Raji (cell line): ENCODE measurements around the gene OR2S2.

Experiments
- POLR2A ChIP-seq: IDR thresholded peaks from 2 replicates; pipeline ENCODE4 v1.6.1; 2011; ENCODE audit warnings: low read depth, low read length, control low read depth; ENCODE audit not compliant: insufficient read depth

The OR2S2 gene

GRCh38 chr9:35967042-35967441 is 9.1 kb upstream of the OR2S2 start:
- no peak for TF ChIP-seq POLR2A

GRCh38 chr9:35966433-35966832 is 8.5 kb upstream of the OR2S2 start:
- TF ChIP-seq POLR2A, result no peak

GRCh38 chr9:35965011-35965410 is 7.1 kb upstream of the OR2S2 start:
- no peak for TF ChIP-seq POLR2A

GRCh38 chr9:35962126-35962906 is 4.4 kb upstream of the OR2S2 start:
- TF ChIP-seq POLR2A, result no peak

- no peak for TF ChIP-seq POLR2A
These were observed 2.2 kb upstream of the OR2S2 start for GRCh38 chr9:35960039-35960655.

GRCh38 chr9:35956651-35957050 is 1.3 kb downstream of the OR2S2 start:
- no peak for TF ChIP-seq POLR2A

GRCh38 chr9:35954942-35955546 is 2.9 kb downstream of the OR2S2 start:
- no peak for TF ChIP-seq POLR2A

- TF ChIP-seq POLR2A, result no peak
These were observed 5.3 kb downstream of the OR2S2 start for GRCh38 chr9:35952526-35953191.

- no peak for TF ChIP-seq POLR2A
These were observed 6.2 kb downstream of the OR2S2 start for GRCh38 chr9:35951736-35952135.

- no peak for TF ChIP-seq POLR2A
These were observed 9.0 kb downstream of the OR2S2 start for GRCh38 chr9:35948901-35949318.

- TF ChIP-seq POLR2A, result no peak
These were observed 9.5 kb downstream of the OR2S2 start for GRCh38 chr9:35948451-35948850.

GRCh38 chr9:35945341-35946018 is 12.5 kb downstream of the OR2S2 start:
- no peak for TF ChIP-seq POLR2A

GRCh38 chr9:35944841-35945240 is 13.1 kb downstream of the OR2S2 start:
- no peak for TF ChIP-seq POLR2A

- TF ChIP-seq POLR2A, result no peak
These were observed 13.8 kb downstream of the OR2S2 start for GRCh38 chr9:35944173-35944572.

GRCh38 chr9:35942286-35942685 is 15.7 kb downstream of the OR2S2 start:
- no peak for TF ChIP-seq POLR2A
